PC-3 (cell line): ENCODE measurements around the gene RAD21L1. TPM values are rescaled to one million over a fixed set of nuclear protein-coding genes. Genes with fewer than 3 reads are reported as not detected.

Experiments
- ATAC-seq: fragments of 200-7000 bp; cut with Tn5 transposase; 2 replicates; pipeline ENCODE4 v1.9.1; 2020; ENCODE audit warnings: mild to moderate bottlenecking, moderate library complexity
- BruUV-seq: library from RNA; stranded (reverse); fragments of 400-500 nt; replicated peaks from 2 replicates; lab custom pipeline; 2021; lab: Mats Ljungman, UMichigan
- CTCF ChIA-PET: fragments of 300-600 bp; sonication (Branson Sonifier 250); formaldehyde crosslinking; loops from one replicate; lab custom pipeline; 2022; ENCODE audit warnings: antibody characterized with exemption; lab: Charles Lee
- POLR2A ChIA-PET: fragments of 300-600 bp; sonication (Branson Sonifier 250); formaldehyde crosslinking; loops from one replicate; lab custom pipeline; 2022; ENCODE audit warnings: antibody characterized with exemption; ENCODE audit not compliant: unreplicated experiment; lab: Charles Lee
- DNase-seq: peaks from one replicate; pipeline ENCODE4 v3.0.0-alpha.2; 2015
- H2AFZ ChIP-seq: fragments of 300-600 bp; sonication (generic); 2 replicates; pipeline ENCODE4 v1.6.0; 2016; ENCODE audit warnings: antibody characterized with exemption, low read length
- H3F3A ChIP-seq: fragments of 300-600 bp; sonication (generic); one replicate; pipeline ENCODE4 v1.6.0; 2017; ENCODE audit warnings: antibody characterized with exemption, low read length, control low read depth, mild to moderate bottlenecking; ENCODE audit not compliant: unreplicated experiment
- H3K27ac ChIP-seq: fragments of 300-600 bp; sonication (generic); 2 replicates; pipeline ENCODE4 v1.5.1; 2016; ENCODE audit warnings: mild to moderate bottlenecking, low read length
- H3K27me3 ChIP-seq: fragments of 300-600 bp; sonication (generic); 2 replicates; pipeline ENCODE4 v1.6.1; 2016; ENCODE audit warnings: low read length, mixed read lengths
- H3K36me3 ChIP-seq: fragments of 300-600 bp; sonication (generic); 2 replicates; pipeline ENCODE4 v1.6.1; 2016; ENCODE audit warnings: low read depth, mixed run types, low read length, mixed read lengths
- H3K4me1 ChIP-seq: fragments of 300-600 bp; sonication (generic); 2 replicates; pipeline ENCODE4 v1.5.1; 2016; ENCODE audit warnings: low read length; ENCODE audit not compliant: insufficient read depth
- H3K4me2 ChIP-seq: fragments of 300-600 bp; sonication (generic); 2 replicates; pipeline ENCODE4 v1.6.0; 2016; ENCODE audit warnings: low read length
- H3K4me3 ChIP-seq: fragments of 300-600 bp; sonication (generic); 2 replicates; pipeline ENCODE4 v1.5.1; 2016; ENCODE audit warnings: mild to moderate bottlenecking, low read length, mixed read lengths
- H3K79me2 ChIP-seq: fragments of 300-600 bp; sonication (generic); 2 replicates; pipeline ENCODE4 v1.6.1; 2017; ENCODE audit warnings: low read length, mixed read lengths
- H3K9ac ChIP-seq: fragments of 300-600 bp; sonication (generic); 2 replicates; pipeline ENCODE4 v1.6.0; 2016; ENCODE audit warnings: mild to moderate bottlenecking, low read length
- H3K9me2 ChIP-seq: fragments of 300-600 bp; sonication (generic); replicated peaks from 2 replicates; pipeline ENCODE4 v1.6.1; 2016; ENCODE audit warnings: mixed run types, low read length, mixed read lengths
- H3K9me3 ChIP-seq: fragments of 300-600 bp; sonication (generic); 2 replicates; pipeline ENCODE4 v1.6.1; 2016; ENCODE audit warnings: low read length, mixed read lengths
- H4K20me1 ChIP-seq: fragments of 300-600 bp; sonication (generic); 2 replicates; pipeline ENCODE4 v1.6.1; 2016; ENCODE audit warnings: low read length, mixed read lengths
- CTCF ChIP-seq: fragments of 300-600 bp; sonication (generic); conservative IDR thresholded peaks from 2 replicates; pipeline ENCODE4 v1.5.1; 2017; ENCODE audit warnings: antibody characterized with exemption, low read depth, mild to moderate bottlenecking, low read length
- EZH2 ChIP-seq: fragments of 300-600 bp; sonication (generic); IDR thresholded peaks from one replicate; pipeline ENCODE4 v1.6.1; 2017; ENCODE audit warnings: antibody characterized with exemption, mild to moderate bottlenecking, low read length; ENCODE audit not compliant: unreplicated experiment
- EZH2phosphoT487 ChIP-seq: fragments of 300-600 bp; sonication (generic); IDR thresholded peaks from 2 replicates; pipeline ENCODE4 v1.6.1; 2018; ENCODE audit warnings: mild to moderate bottlenecking, antibody characterized with exemption, low read length, borderline replicate concordance
- intact Hi-C: fragments of 100-400 bp; cut with micrococcal nuclease; formaldehyde crosslinking; loops from 2 replicates; pipeline ENCODE4 v1.9.0; 2023
- total RNA-seq: library from RNA; depleted of rRNA; stranded (reverse); fragments of >200 nt; gene quantifications from 2 replicates; pipeline ENCODE4 v1.2.3, GENCODE V29; 2014

The RAD21L1 gene
- total RNA-seq, 1 experiment from 2014 or later: 0.11 TPM

GRCh38 chr20:1275919-1276318 is 50.1 kb downstream of the RAD21L1 start:
- Histone ChIP-seq H3K36me3 (no peaks in the 10 kb centered on the region), H3K9me2 (no peaks in the 10 kb centered on the region), H3K9me3 (no peaks in the 10 kb centered on the region), H3K4me2 (no peak overlapping the region), H3K27ac (no peak overlapping the region), H3K4me3 (no peak overlapping the region), H4K20me1 (no peaks in the 10 kb centered on the region), H3K9ac (no peak overlapping the region), H3K27me3 (no peaks in the 10 kb centered on the region), H3K79me2 (no peaks in the 10 kb centered on the region), H3K4me1 (no peaks in the 10 kb centered on the region), H2AFZ (no peak overlapping the region), H3F3A (no peaks in the 10 kb centered on the region)
- intact Hi-C loops: no loop called here
- POLR2A ChIA-PET: no interaction called here
- CTCF ChIA-PET: no interaction called here
- ATAC-seq (no peak), DNase-seq (no peak)
- BruUV-seq: no TSS peak
- TF ChIP-seq CTCF (no peak), EZH2phosphoT487 (no peak), EZH2 (no peak)

GRCh38 chr20:1277529-1278322 is 51.9 kb downstream of the RAD21L1 start:
- POLR2A ChIA-PET: no interaction called here
- BruUV-seq: no TSS peak

More at GRCh38 chr20:1277529-1278322, 51.9 kb downstream of the RAD21L1 start:
- no peaks in the 10 kb centered on the region for H3F3A ChIP-seq
- no peak overlapping the region for H3K9ac ChIP-seq
- no peak overlapping the region for H3K4me3 ChIP-seq
- H3K9me2 ChIP-seq: no peaks in the 10 kb centered on the region
- CTCF ChIA-PET: no interaction called here
- no peak overlapping the region for H2AFZ ChIP-seq
- no peak for TF ChIP-seq CTCF
- no peak for TF ChIP-seq EZH2phosphoT487
- TF ChIP-seq EZH2: no peak
- peaks cover 6% of the 10 kb centered on the region; the same call in 1 of the 2 replicates for H3K4me1 ChIP-seq
- H4K20me1 ChIP-seq: no peaks in the 10 kb centered on the region
- H3K27ac ChIP-seq: no peak overlapping the region
- no peak for DNase-seq
- H3K79me2 ChIP-seq: no peaks in the 10 kb centered on the region
- no peaks in the 10 kb centered on the region for H3K36me3 ChIP-seq
- H3K4me2 ChIP-seq: no peak overlapping the region
- no peak for ATAC-seq
- intact Hi-C loops: no loop called here
- H3K9me3 ChIP-seq: no peaks in the 10 kb centered on the region
- H3K27me3 ChIP-seq: no peaks in the 10 kb centered on the region
